Neutrophil (primary cell): Measurements from ENCODE around the gene PTGS1.

Source experiments
- H3K27ac ChIP-seq: fragments of 200-600 bp; sonication (generic); 2 replicates; pipeline ENCODE4 v1.5.1; 2016; ENCODE audit warnings: mild to moderate bottlenecking, moderate library complexity
- H3K27me3 ChIP-seq: fragments of 200-600 bp; sonication (generic); 2 replicates; pipeline ENCODE4 v1.6.0; 2016; ENCODE audit warnings: mild to moderate bottlenecking
- H3K36me3 ChIP-seq: fragments of 200-600 bp; sonication (generic); 2 replicates; pipeline ENCODE4 v1.5.1; 2017
- H3K4me1 ChIP-seq, 2 experiments: fragments of 200-600 bp in 1 of 2; sonication (generic) in 1 of 2; 1 replicate in 1 of 2; 2 replicates in 1 of 2; pipeline versions ENCODE4 v1.5.1 to v1.6.1; 2013 to 2016; ENCODE audit warnings: low read depth in 1 of 2, low read length in 1 of 2, mild to moderate bottlenecking in 1 of 2, moderate library complexity in 1 of 2; ENCODE audit not compliant: control insufficient read depth in 1 of 2, insufficient read depth in 1 of 2
- H3K4me3 ChIP-seq, 2 experiments: fragments of 200-600 bp in 1 of 2; sonication (generic) in 1 of 2; 1 replicate in 1 of 2; 2 replicates in 1 of 2; pipeline ENCODE4 v1.5.1; 2013 to 2016; ENCODE audit warnings: low read depth in 1 of 2, low read length in 1 of 2, mild to moderate bottlenecking in 1 of 2, moderate library complexity in 1 of 2
- H3K9me3 ChIP-seq: fragments of 200-600 bp; sonication (generic); 2 replicates; pipeline ENCODE4 v1.5.1; 2016
- CTCF ChIP-seq: fragments of 200-600 bp; sonication (generic); IDR thresholded peaks from 2 replicates; pipeline ENCODE4 v1.5.1; 2016; ENCODE audit warnings: antibody characterized with exemption

The PTGS1 gene

GRCh38 chr9:122372856-122373845 lies 2.3 kb downstream of the PTGS1 start:
- Histone ChIP-seq H3K27me3 (peaks cover 21% of the 10 kb centered on the region), H3K9me3 (no peaks in the 10 kb centered on the region), H3K36me3 (no peaks in the 10 kb centered on the region), H3K27ac (no peak overlapping the region), H3K4me1 (peaks cover 18 to 20% of the 10 kb centered on the region in 2 experiments), H3K4me3 (no peak overlapping the region)
- TF ChIP-seq CTCF = no peak

- H3K4me1 ChIP-seq = peaks cover 15 to 18% of the 10 kb centered on the region in 2 experiments
- peaks cover 5% of the 10 kb centered on the region for H3K9me3 ChIP-seq
- H3K4me3 ChIP-seq = no peak overlapping the region
Observed at GRCh38 chr9:122374885-122375420, 4.1 kb downstream of the PTGS1 start.

GRCh38 chr9:122376796-122377195 lies 6.0 kb downstream of the PTGS1 start:
- Histone ChIP-seq H3K4me3 (no peak overlapping the region), H3K9me3 (peaks cover 5% of the 10 kb centered on the region), H3K27me3 (peaks cover 19% of the 10 kb centered on the region), H3K27ac (no peak overlapping the region), H3K4me1 (peaks cover 2 to 3% of the 10 kb centered on the region in 2 experiments), H3K36me3 (peaks cover 4% of the 10 kb centered on the region)
- no peak for TF ChIP-seq CTCF

More at GRCh38 chr9:122374885-122375420, 4.1 kb downstream of the PTGS1 start:
- Histone ChIP-seq H3K27ac (no peak overlapping the region), H3K36me3 (no peaks in the 10 kb centered on the region), H3K27me3 (peaks cover 21% of the 10 kb centered on the region)
- TF ChIP-seq CTCF = no peak

- H3K27ac ChIP-seq = no peak overlapping the region
- peaks cover 5% of the 10 kb centered on the region for H3K9me3 ChIP-seq
- no peak for TF ChIP-seq CTCF
- peaks cover 4% of the 10 kb centered on the region for H3K36me3 ChIP-seq
- peaks cover 12% of the 10 kb centered on the region for H3K27me3 ChIP-seq
- no peak overlapping the region for H3K4me3 ChIP-seq
- H3K4me1 ChIP-seq = no peaks in the 10 kb centered on the region
Observed at GRCh38 chr9:122377241-122378164, 6.7 kb downstream of the PTGS1 start.

GRCh38 chr9:122378236-122378635 lies 7.4 kb downstream of the PTGS1 start:
- Histone ChIP-seq H3K9me3 (peaks cover 5% of the 10 kb centered on the region), H3K36me3 (peaks cover 4% of the 10 kb centered on the region), H3K27ac (no peak overlapping the region), H3K27me3 (peaks cover 11% of the 10 kb centered on the region), H3K4me1 (no peaks in the 10 kb centered on the region), H3K4me3 (no peak overlapping the region)
- no peak for TF ChIP-seq CTCF
